GM21723 (cell line): ENCODE measurements around the gene MORC1.

ENCODE experiments used
- ATAC-seq: cut with Tn5 transposase; IDR thresholded peaks from one replicate; pipeline ENCODE4 v1.9.1; 2021; ENCODE audit warnings: mild to moderate bottlenecking, moderate library complexity; ENCODE audit not compliant: unreplicated experiment

Gene MORC1

DNA sequence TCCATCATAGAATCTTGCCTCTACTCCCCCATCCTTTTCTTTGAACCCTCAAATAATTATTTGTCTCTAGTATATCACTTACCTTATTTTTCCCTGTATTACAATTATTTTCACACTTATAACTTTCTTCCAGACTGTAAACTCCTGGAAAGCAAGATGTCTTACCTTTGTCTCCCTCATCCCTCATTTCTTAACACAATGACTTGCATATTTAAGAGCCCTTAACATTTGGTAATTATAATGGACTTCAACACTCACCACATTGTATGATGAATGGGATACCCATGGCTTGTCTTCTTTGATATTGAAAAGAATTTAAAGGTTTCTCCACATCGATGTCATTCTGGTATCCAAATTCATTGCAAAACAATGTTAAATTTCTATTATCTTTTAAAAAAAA is 82.9 kb downstream of the MORC1 start:
- no peak for ATAC-seq

DNA sequence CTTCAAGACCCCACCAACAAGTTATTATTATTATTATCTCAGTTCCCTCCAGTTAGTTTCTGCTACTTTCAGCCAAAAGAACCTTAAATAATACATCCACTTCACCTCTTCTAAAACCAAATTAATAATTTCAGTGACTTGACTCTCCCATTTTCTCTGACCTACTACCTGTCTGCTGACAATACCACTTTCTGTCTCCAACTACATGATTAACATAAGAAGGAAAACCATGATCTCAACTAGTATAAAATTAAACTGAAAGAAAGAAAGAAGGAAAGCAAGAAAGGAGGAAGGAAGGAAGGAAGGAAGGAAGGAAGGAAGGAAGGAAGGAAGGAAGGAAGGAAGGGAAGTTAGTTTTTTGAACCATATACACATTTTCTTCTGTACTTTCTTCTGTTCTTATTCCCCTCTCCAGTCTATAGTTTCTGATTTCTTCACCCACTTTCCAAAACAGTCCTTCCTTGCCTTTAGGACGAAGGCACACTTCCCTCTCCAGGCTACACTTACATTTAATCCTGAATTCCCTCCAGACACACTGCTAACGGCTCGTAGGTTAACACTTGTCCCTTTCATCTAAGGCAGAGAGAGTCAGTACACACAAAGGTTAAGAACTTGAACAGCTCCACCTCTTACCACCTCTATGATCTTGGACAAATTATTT is 84.8 kb downstream of the MORC1 start:
- ATAC-seq: no peak

DNA sequence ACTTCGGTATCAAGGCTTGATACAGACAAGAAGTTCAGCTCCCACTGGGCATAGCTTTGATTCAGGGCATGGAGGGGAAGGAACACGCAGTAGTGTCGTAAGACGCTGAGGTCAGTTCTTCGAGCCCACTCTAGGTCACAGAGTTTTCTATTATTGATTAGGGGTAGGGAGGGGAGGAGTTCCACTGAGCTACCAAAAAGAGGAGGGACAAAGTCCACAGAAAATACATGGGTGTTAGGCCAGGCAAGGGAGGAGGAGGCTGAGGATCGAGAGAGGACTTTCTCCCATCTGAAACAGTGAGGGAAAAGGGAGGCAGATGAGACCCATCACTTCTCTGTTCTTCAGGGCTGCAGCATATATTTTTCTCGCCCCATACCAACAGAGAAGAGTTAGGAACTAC is 89.2 kb downstream of the MORC1 start:
- ATAC-seq: no peak

DNA sequence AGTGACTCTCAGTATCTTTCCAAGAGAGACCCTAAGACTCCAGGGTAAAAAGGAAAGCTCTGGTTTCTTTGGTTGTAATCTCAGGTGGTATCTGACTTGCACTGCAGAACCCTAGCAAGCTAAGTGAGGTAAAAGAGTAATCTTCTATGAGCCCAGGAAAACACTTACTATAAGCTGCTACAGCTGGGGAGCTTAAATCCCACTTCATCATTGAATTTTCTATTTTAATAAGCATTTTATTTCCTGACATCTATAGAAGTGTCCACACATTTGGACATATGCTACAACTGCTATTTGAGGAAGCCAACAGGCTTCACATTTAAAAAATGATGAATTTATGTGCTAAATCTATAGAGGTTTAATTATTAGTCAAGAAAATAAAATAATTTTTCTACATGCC is 91.1 kb downstream of the MORC1 start:
- ATAC-seq: no peak

DNA sequence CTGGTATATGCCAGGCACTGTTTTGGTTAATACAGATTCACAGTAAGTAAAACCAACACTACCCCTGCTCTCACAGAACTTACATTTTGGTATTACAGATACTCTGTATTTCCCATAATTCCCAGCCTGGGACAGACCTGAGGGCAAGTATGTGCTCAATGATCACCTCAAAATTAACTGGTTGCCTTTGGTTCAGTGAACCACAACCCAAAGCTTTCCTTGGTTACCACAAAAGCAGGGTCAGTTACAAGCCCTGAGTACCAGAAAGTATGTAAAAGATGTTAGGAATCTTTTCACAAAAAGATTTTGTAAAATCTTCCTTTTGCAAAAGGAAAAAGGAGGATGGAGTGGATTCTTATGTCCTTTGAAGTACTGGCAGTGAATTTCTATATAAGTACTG is 92.0 kb downstream of the MORC1 start:
- no peak for ATAC-seq

DNA sequence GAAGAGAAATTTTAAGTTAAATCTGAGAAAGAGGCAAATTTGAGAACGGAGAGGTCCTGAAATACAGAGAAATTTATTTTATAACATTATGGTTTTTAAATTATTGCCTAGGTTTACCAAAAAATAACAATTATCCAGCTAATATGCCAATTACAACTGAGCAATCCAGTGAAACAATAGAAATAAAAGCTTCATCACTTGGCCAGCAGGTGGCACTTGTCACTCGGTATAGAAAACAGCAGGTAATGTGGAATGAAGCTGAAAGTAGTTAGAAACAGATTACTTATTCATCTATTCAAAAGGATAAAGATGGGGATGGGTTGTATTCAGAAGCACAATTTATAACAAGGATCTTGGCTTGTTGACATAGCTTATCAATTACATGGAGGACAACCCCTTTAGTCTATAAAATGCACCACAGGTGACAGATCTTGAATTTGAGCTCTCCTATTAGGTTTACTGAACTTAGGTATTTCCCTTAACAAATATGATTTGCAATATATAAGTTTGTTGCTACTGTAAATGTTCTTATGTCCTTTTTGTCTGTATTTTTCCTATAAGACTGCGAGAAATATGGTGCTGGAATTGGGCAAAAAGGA is 94.2 kb downstream of the MORC1 start:
- ATAC-seq: peak; percentile 81

DNA sequence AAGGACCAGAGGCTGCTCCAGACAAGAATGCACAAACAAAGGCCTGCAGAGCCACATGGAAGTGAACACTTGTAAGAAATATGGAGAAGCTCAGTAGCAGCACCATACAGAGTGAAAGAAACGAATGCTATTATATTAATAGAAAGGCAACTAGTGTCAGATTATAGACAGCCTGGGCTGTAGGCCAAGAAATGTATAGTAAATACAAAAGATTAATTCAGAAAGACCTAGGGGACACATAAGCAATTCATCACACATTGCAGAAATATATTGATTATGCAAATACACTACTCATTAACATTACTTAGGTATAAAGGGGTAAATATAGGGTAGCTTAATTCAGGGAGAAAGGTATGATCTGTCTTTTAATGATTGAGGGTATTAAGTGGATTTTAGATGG is 94.8 kb downstream of the MORC1 start:
- ATAC-seq: no peak

DNA sequence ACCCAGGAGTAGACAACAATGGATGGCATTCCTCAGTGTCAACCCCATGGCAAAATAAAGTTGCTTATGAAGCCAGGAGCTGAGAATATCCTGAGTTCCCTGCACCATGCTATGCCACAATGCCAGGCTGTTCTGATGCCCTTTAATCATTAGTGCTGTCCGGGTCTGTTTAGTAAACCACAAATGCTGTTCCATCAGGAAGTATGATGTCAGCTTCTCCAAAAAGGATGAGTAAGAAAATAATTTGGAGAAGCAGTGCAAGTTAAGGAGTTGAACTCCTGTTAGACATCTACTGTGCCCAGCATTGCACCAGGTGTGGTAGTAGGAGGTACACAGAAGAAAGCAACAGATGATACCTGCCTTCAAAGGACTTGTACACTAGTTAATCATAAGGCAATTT is 96.4 kb downstream of the MORC1 start:
- ATAC-seq: no peak

DNA sequence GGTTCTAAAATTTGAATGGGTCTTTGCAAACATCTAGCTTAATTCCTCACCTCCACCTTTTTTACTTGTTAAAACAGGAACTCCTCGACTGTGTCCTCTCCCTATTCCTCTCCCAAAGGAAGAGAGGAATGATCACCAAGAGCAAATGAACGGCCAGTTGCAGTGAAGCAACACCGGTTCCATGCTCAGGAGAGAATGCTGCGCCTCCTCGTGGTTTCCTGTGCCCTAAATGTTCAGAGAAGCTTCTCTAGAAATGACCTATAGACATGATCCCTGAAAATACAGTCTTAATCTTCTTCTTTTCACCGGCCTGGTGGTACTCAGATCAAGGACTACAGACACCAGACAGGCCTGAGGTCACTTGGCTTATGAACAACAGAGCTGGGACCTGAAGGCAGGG is 99.1 kb downstream of the MORC1 start:
- ATAC-seq: no peak

DNA sequence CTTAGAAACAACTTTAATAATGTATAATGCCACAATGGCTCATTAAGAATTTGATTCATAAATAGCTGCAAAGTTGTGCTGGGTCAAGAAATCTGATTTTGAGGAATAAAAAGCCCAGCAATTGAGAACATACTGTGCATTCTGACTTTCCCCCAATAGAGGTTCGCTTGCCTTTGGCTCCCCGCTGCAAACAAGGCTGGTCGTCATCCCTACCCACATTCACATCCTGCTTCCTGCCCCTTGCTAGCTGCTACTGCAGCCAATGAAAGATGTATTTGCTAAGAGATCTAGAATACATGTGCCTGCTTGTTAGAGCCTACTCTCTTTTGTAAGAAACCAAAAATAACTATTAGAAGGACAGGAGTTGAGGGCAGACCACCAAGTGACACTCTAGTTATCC is 112.5 kb downstream of the MORC1 start:
- ATAC-seq: no peak

DNA sequence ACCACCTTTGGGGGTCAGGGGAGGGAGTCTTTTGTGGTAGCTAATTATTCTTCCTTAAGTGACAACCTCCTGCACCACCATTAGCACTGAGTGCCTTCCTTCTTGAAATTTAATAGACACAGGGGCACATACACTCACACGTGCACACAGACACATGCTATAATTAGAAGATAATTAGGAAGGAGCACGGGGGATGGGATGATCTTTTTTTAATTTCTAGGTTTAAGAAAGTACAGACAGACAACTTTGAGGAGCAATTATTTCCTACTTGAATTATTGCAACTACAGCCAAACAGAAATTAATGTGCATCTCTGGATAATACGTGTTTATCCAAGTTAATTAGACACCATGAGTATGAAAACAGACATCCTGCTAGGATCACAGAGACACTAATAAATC is 119.5 kb downstream of the MORC1 start:
- ATAC-seq: no peak

DNA sequence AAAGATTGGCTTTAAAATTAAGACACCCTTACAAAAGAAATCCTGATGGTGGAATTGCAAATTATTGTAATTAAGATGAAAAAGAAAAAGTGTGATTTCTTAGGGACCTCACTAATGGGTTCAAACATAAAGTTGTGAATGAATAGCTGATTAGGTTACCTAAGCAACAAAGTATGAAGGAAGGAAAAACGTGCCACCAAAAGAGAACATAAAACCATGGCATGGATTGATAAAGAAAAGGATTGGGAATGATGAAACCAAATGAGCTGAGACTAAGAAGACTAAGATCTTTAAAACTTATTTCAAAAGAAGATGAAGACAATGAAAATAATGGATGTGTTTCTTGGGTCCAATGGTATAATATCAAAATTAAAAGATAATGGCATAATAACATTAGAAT is 132.1 kb downstream of the MORC1 start:
- no peak for ATAC-seq

DNA sequence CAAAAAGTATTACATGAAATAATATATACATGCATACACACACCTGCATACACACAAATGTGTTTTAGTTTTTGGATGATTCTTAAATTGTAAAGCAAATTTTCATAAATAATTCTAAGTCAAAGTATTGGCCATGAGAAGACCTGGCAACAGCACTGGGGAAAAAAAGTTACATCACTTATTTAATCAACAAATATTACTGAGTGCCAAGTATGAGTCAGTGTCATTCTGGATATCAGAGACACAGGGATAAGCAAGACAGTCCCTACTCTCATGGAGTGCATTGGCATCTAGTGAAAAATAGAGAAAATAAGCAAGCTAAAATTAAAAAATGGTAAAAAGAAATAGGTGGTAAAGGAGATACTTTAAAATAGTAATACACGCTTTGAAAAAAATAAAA is 134.9 kb downstream of the MORC1 start:
- ATAC-seq: no peak

DNA sequence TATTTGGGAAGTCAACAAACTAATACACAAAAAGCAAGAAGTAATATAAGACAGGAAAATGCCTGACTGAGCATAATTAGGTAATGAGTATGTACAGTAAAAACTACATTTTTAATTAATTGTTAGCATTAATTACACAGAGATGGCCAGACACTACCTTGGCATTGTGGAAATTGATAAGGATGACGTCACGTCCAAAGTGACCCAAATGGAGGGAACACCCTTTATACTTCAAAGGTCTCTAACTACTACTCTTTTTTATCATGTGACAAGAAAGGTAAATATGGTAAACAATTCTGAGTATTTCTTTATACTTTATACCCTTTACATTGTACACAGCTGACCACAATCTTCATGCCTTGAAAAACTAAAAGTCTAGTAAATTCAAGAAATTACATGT is 141.9 kb downstream of the MORC1 start:
- no peak for ATAC-seq

DNA sequence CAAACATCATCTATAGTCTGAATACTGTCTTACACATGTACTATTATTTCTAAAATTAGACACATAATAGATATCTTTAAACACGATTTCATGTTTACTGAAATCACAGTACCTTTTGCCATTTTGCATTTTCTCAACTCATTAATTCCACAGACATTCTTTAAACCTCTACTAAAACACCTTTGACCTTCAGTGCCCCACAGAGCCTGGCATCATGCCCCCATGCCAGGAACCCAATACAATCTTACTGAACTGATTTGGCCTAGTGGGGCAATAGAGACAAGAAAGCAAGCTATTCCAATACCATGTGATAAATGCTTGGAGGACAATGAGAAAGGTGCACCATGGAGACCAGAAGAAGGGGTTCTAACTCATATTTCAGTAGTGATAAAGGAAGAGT is 144.9 kb downstream of the MORC1 start:
- ATAC-seq: no peak

DNA sequence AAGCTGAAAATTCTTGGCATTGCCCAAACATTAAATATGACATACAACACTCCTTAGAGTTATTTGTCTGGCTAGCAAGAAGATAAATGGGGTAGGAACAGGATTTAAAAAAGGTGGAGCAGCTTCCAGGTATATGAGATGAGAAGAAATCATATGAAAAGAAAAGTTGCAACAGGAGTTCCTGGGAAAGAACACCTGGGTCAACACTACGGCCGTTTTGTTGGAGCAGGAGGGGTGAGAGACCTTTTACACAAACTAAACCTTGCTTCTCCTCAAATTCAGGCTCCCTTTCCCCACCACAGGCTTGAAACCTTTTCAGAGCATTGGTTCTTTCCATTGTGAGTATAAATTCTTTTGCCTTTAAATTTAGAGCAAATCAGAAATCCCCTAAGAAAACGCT is 145.5 kb downstream of the MORC1 start:
- ATAC-seq: no peak

DNA sequence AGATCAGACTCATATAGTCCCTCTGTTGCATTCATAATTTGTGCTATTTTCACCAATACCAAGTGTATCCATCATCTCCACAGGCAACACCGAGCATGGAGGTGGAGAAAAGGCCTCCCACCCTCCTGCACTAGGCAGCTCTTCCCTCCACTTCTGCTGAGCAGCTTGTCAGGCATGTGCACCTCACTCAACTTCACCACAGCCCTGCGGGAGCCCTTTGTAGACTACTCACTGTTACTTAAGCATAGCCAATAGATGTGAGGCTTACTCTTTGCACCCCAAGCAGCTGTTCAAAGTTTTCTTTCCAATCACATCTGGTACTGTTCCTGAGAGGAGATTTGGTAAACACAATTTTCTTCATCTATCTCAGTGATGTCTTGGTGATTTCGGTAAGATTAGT is 147.4 kb downstream of the MORC1 start:
- no peak for ATAC-seq

DNA sequence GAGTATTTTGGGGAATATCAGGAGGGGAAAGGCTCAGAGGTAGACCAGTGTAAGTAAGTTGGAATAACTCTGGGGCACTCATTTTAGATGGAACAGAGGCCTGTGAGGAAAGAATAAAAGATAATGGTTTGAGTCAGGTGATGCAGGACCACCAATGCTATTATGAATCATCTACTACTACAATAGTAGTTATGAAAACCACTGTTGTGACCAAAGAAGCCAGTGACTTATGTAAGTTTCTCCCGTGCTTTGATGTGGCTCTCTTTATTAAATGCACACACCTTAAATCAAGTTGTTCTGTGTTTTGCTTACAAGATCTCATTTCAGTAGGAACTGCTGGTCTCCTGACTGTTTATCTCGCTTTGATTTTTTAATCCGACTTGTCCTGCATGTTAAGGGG is 151.2 kb downstream of the MORC1 start:
- ATAC-seq: no peak

DNA sequence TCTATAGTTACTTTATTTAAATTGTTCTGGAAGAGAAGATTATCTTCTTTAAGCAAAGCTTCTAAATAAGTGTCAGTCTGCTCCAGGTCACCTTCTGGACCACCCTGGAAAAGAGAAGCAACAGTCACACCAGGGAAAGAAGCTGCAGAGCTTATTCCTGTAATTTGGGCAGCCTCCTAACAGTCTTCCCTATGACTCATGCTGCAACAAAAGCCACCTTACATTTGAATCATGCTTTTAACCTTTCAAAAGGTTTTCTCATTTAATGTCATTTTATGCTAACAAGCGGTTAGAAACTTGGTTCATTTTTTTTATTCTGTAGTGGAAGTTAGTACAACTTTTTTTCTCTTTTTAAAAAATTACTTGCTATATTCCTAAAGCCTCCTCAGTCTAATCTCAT is 158.9 kb downstream of the MORC1 start:
- ATAC-seq: no peak

DNA sequence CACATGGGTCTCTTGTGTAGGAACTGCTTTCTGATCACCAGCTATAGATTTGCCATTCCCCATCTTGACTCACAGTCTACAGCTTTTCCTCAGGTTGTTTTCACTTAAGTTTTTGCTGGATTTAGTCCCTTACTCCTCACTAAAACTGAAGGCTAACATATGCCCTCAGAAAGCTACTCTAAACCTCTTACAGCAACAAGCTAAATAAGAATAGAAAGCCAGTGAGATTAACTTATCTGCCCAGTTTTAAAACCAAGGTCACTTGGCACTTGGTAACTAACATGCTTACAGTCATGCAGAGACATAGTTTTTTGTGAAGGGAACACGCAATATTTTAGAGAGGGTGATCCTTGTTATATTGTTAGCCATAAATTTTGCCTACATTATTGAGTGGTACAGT is 164.2 kb downstream of the MORC1 start, which contains the start of gene GUCA1C:
Gene GUCA1C (minus strand): TSS at position 180 of the 400 bp plus-strand sequence. CDS start 117 bp downstream, at position 63.
- ATAC-seq: no peak

DNA sequence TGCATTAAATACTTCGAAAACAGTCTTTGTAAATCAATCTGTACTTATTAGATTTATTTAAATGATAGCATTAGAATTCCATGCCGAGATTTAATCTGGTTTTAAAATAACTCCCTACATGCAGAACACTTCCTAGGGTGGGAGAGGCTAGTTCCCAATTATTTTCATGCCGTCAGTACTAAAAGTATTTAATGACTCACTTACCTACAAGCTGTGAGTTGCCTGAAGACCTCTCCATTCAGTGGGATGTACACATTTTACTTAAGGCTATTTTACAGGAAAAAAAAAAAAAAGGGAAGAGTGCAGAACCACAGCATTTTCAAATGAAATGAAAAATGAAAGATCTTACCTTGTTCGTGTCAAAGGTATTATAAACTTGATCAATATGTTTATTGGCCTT is 164.7 kb downstream of the MORC1 start:
- ATAC-seq: no peak

DNA sequence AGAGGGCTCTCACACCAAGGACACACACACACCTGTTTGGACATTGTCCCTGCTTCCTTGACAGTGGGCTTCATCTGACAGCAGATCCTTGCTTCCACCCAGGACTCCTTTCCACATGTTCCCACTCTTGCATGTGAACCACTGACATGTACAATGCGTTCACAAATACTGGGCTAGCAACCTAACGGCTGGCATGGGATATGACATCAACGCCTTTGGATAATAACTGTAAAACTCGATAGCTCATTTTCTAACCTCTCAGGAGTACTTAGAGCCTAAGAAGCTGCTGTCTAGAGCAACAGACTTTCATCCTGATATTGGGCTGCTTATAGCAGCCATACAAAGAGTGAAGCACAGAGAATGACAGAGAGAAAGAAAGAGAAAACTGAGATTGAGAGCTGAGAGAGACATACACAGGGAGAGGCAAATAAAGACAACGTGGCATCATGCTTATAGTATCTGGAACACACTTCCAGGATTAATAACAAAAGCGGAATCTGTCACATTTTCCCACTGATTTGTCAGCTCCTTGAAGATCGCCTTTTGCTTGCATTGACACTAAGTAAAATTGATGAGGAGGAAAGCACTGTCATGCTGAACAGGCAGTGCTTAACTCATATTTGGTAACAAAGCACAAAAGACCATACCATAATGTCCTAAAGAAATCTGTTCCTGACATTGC is 166.0 kb downstream of the MORC1 start:
- no peak for ATAC-seq
